NB4 (cell line): Measurements from ENCODE around the gene BAZ1A.

ENCODE experiments used
- MYC ChIP-seq: IDR thresholded peaks from 2 replicates; pipeline ENCODE4 v1.6.1; 2011; ENCODE audit warnings: low read depth, low read length
- POLR2A ChIP-seq: IDR thresholded peaks from 2 replicates; pipeline ENCODE4 v1.6.1; 2011; ENCODE audit warnings: mild to moderate bottlenecking; ENCODE audit not compliant: insufficient read length; ENCODE audit errors: extremely low read depth
- TF ChIP-seq, protein P1 (sequence below): IDR thresholded peaks from one replicate; pipeline ENCODE4 v1.5.1; 2012; ENCODE audit warnings: low read depth, low read length

DNA sequence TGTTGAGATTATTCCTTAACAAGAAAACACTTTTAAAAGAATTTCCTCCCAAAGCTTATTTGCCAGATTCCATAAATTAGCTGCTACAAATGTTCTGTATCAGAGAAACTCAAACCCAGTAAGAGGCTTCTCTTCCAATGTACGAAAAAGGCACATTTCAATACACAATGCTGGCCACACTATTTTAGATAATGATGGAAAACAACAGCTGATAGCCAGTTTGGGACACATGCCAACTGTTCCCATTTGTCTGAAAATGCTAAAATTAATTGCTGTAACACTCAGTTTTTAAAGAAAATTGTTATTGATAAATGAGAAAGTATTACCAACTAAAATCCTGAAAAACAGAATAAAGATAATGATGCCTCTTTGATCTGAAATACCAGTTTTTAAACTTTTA is 165.2 kb downstream of the BAZ1A start:
- no peak for TF ChIP-seq POLR2A
- TF ChIP-seq MYC, result no peak
- TF ChIP-seq, protein P1, sequence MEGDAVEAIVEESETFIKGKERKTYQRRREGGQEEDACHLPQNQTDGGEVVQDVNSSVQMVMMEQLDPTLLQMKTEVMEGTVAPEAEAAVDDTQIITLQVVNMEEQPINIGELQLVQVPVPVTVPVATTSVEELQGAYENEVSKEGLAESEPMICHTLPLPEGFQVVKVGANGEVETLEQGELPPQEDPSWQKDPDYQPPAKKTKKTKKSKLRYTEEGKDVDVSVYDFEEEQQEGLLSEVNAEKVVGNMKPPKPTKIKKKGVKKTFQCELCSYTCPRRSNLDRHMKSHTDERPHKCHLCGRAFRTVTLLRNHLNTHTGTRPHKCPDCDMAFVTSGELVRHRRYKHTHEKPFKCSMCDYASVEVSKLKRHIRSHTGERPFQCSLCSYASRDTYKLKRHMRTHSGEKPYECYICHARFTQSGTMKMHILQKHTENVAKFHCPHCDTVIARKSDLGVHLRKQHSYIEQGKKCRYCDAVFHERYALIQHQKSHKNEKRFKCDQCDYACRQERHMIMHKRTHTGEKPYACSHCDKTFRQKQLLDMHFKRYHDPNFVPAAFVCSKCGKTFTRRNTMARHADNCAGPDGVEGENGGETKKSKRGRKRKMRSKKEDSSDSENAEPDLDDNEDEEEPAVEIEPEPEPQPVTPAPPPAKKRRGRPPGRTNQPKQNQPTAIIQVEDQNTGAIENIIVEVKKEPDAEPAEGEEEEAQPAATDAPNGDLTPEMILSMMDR, result no peak
